Measurements from ENCODE around the gene ADGRG4. TPM values are rescaled to one million over a fixed set of nuclear protein-coding genes. Genes with fewer than 3 reads are reported as not detected.

The ADGRG4 gene
- total RNA-seq, 2 donors from 2014 or later = not detected

DNA sequence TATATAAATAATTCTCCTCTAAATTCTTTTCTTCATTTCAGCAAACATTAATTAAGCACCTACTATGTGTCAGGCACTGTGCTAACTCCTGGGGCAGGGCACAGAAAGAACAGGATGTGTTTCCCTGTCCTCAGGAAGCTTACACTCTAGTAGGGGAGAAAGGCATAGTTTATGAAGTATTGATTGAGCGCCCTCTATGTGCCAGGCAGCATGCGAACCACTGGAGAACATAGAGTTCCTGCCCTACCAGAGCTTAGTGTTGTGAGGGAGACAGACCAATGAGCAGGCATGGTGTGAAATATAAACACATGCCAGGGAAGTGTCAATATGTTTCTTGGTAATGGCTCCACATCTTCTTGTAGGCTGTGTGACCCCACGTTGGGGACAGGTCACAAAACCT lies 3.7 kb downstream of the ADGRG4 start:
- H3K36me3 ChIP-seq = no peaks in the 10 kb centered on the region
- H3K27me3 ChIP-seq = no peaks in the 10 kb centered on the region
- DNase-seq (ENCODE audit: low spot score) = no peak
- H3K4me1 ChIP-seq = no peaks in the 10 kb centered on the region
- H3K27ac ChIP-seq = no peak overlapping the region
- TF ChIP-seq, protein P1, sequence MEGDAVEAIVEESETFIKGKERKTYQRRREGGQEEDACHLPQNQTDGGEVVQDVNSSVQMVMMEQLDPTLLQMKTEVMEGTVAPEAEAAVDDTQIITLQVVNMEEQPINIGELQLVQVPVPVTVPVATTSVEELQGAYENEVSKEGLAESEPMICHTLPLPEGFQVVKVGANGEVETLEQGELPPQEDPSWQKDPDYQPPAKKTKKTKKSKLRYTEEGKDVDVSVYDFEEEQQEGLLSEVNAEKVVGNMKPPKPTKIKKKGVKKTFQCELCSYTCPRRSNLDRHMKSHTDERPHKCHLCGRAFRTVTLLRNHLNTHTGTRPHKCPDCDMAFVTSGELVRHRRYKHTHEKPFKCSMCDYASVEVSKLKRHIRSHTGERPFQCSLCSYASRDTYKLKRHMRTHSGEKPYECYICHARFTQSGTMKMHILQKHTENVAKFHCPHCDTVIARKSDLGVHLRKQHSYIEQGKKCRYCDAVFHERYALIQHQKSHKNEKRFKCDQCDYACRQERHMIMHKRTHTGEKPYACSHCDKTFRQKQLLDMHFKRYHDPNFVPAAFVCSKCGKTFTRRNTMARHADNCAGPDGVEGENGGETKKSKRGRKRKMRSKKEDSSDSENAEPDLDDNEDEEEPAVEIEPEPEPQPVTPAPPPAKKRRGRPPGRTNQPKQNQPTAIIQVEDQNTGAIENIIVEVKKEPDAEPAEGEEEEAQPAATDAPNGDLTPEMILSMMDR (IDR thresholded peaks at IDR 0.05) = no peak
- no peaks in the 10 kb centered on the region for H3K9me3 ChIP-seq
- no peak overlapping the region for H3K4me3 ChIP-seq

DNA sequence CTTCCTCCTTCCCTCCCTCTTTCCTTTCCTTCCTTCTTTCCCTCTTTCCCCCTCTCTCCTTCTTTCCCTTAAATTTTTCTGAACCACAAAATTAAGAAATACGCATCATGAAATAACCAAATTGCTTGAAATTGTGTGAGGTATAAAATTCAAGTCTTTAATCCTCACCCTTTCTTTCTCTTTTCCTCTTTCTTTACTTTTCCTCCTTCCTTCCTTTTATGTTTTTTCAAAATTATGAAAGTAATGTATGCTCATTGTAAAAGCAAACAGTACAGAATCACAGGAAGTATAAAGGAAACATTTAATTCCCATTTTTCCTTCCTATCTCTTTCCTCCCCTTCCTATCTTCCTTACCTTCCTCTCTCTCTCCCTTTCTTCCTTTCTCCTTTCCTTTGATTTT lies 5.4 kb downstream of the ADGRG4 start:
- Histone ChIP-seq H3K27me3 (no peaks in the 10 kb centered on the region), H3K27ac (no peak overlapping the region), H3K36me3 (no peaks in the 10 kb centered on the region), H3K4me1 (no peaks in the 10 kb centered on the region), H3K4me3 (no peak overlapping the region), H3K9me3 (no peaks in the 10 kb centered on the region)
- TF ChIP-seq, protein P1 (IDR thresholded peaks at IDR 0.05) = no peak
- DNase-seq (ENCODE audit: low spot score) = no peak

DNA sequence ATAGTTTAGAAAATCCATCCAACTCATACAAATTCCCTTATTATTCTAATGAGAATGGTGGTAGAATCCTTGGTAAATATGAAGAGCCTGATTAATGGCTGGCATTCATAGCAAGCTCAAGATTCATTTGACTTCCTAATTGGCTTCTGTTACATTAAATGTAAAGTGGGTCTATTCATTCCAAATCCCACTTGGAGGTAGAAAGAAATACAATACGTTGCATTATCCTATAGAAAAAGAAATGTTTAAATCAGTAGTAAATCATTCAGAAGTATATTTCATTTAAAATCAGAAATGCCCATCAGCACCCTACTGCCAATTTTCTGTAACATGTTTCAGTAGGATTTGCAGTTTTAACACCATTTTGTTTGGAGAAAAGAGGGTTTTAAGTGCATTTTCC lies 6.7 kb downstream of the ADGRG4 start:
- Histone ChIP-seq H3K36me3 (no peaks in the 10 kb centered on the region), H3K4me3 (no peak overlapping the region), H3K4me1 (no peaks in the 10 kb centered on the region), H3K27ac (no peak overlapping the region), H3K9me3 (no peaks in the 10 kb centered on the region), H3K27me3 (no peaks in the 10 kb centered on the region)
- TF ChIP-seq, protein P1 (IDR thresholded peaks at IDR 0.05) = no peak
- no peak for DNase-seq (ENCODE audit: low spot score)

DNA sequence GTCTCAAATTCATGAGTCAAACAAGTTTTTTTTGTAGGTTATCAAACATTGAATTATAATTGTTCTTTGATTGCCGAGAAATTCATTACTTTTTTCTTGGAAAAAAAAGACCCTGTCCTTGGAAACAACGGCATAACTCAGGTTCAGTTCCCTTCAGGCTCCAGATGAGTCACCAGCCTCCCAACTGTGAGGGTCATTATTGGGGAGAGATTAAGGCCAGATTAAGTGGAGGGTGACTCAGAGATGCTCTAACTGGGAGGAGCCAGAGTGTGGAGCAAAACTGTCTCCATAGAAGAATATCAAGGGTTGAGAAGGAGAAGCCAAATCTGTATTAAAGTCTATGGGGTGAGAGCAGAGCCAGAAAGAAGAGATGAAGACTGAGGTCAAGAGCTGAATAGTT lies 9.6 kb downstream of the ADGRG4 start:
- no peak overlapping the region for H3K27ac ChIP-seq
- H3K27me3 ChIP-seq = no peaks in the 10 kb centered on the region
- H3K4me3 ChIP-seq = no peak overlapping the region
- no peak for DNase-seq (ENCODE audit: low spot score)
- H3K36me3 ChIP-seq = no peaks in the 10 kb centered on the region
- no peaks in the 10 kb centered on the region for H3K4me1 ChIP-seq
- H3K9me3 ChIP-seq = no peaks in the 10 kb centered on the region
- TF ChIP-seq, protein P1 (IDR thresholded peaks at IDR 0.05) = no peak

DNA sequence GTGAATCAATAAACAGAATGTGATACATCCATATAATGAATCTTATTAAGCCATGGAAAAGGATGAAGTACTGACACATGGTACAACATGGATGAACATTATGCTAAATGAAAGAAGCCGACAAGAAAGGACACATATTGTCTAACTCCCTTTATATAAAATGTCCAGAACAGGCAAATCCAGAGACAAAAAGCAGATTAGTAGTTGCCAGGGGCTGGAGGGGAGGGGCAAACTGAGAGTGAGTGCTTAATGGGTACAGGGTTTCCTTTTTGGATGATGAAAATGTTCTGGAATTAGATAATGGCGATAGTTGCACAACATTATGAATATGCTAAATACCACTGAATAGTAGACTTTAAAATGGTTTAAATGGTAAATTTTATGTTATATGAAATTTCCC lies 17.4 kb downstream of the ADGRG4 start:
- Histone ChIP-seq H3K36me3 (no peaks in the 10 kb centered on the region), H3K9me3 (no peaks in the 10 kb centered on the region), H3K27ac (no peak overlapping the region), H3K4me1 (no peaks in the 10 kb centered on the region), H3K4me3 (no peak overlapping the region), H3K27me3 (no peaks in the 10 kb centered on the region)
- no peak for DNase-seq (ENCODE audit: low spot score)
- TF ChIP-seq, protein P1 (IDR thresholded peaks at IDR 0.05) = no peak

DNA sequence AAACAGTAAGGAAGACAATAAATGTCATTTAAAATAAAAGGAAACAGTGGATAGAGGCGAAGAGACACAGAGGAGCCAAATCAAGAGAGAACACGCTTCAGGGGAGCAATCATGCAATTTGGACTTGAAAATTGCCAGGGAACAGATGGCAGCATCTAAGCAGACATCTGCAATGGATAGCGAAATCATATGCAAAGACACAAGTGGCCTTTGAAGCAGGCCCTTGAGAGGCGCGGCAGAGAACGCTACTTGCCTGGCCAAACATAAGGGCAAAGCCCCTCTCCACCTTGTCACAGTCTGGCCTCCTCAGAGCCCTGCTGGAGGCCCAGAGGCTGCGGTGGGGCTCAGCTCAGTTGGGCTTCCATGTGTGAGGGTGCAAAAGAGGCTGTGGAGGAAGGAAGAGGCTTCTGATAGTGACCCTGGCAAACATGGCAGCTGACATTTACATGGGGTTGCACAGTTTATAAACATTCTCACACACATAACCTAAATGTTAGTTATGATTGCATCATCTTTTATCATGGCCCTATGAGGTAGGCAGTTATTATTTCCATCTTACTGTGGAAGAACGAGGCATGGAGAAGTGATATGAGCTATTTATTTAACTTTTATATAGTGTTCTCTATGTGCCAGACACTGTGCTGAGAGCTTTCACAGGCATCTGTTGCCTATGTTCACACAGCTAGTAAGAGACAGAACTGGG lies 18.3 kb downstream of the ADGRG4 start:
- Histone ChIP-seq H3K27ac (no peak overlapping the region), H3K9me3 (no peaks in the 10 kb centered on the region), H3K4me1 (no peaks in the 10 kb centered on the region), H3K4me3 (no peak overlapping the region), H3K36me3 (no peaks in the 10 kb centered on the region), H3K27me3 (no peaks in the 10 kb centered on the region)
- no peak for DNase-seq (ENCODE audit: low spot score)
- TF ChIP-seq, protein P1 (IDR thresholded peaks at IDR 0.05) = no peak
